Gastroesophageal sphincter (tissue), 3 donors: ENCODE data around the gene PRCP.
"Not testable (repeated sequence)": the region's sequence is repeated elsewhere in the genome, so short reads cannot be mapped to it uniquely, and the experiment has no call there.

Experiments used
- CTCF ChIP-seq, 4 experiments: fragments of 200-600 bp in 2 of 4; fragments of 450-650 bp in 2 of 4; sonication (generic) in 1 of 4; IDR thresholded peaks; one replicate each; pipeline ENCODE4 v1.5.1; 2017 to 2019; ENCODE audit warnings: antibody characterized with exemption in 4 of 4, mild to moderate bottlenecking in 2 of 4, moderate library complexity in 2 of 4
- POLR2A ChIP-seq, 2 donors: fragments of 450-650 bp; IDR thresholded peaks; one replicate each; pipeline ENCODE4 v1.6.1; 2017; ENCODE audit warnings: antibody characterized with exemption in 2 of 2, mild to moderate bottlenecking in 2 of 2, moderate library complexity in 1 of 2

DNA sequence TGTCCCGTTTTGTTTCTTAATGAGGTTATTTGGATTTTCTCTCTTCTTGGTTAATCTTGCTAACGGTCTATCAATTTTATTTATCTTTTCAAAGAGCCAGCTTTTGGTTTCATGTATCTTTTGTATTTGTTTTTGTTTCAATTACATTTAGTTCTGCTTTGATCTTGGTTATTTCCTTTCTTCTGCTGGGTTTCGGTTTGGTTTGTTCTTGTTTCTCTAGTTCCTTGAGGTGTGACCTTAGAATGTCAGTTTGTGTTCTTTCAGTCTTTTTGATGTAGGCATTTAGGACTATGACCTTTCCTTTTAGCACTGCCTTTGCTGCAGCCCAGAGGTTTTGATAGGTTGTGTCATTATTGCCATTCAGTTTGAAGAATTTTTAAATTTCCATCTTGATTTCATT is 20.0 kb upstream of the PRCP start:
- TF ChIP-seq CTCF, POLR2A (IDR thresholded peaks at IDR 0.05): not testable (repeated sequence)
